Natural killer cell (primary cell): Measurements from ENCODE around the gene ZNF652. TPM values are rescaled to one million over a fixed set of nuclear protein-coding genes. Genes with fewer than 3 reads are reported as not detected.

Source experiments
- ATAC-seq, 3 donors: fragments of 150-1000 bp in 2 of 3; fragments of 200-7000 bp in 1 of 3; cut with Tn5 transposase; 1 replicate in 1 of 3; 2 replicates in 2 of 3; pipeline ENCODE4 v1.10.0; 2021; ENCODE audit warnings: mild to moderate bottlenecking in 2 of 3, moderate library complexity in 2 of 3
- DNase-seq, 2 donors: peaks; one replicate each; pipeline versions ENCODE4 v3.0.0 to v3.0.0-alpha.2; 2013 to 2021; ENCODE audit warnings: mixed read lengths in 1 of 2
- H3K27ac ChIP-seq: one replicate; pipeline ENCODE4 v1.5.1; 2013; ENCODE audit warnings: mild to moderate bottlenecking, low read length
- H3K27me3 ChIP-seq: one replicate; pipeline ENCODE4 v1.6.1; 2013; ENCODE audit warnings: low read length; ENCODE audit not compliant: control insufficient read depth, insufficient read depth
- H3K36me3 ChIP-seq: one replicate; pipeline ENCODE4 v1.6.1; 2013; ENCODE audit warnings: low read length; ENCODE audit not compliant: control insufficient read depth, insufficient read depth
- H3K4me1 ChIP-seq: one replicate; pipeline ENCODE4 v1.6.1; 2013; ENCODE audit warnings: low read length; ENCODE audit not compliant: control insufficient read depth, insufficient read depth
- H3K4me3 ChIP-seq: one replicate; pipeline ENCODE4 v1.5.1; 2013; ENCODE audit warnings: low read length
- H3K9me3 ChIP-seq: one replicate; pipeline ENCODE4 v1.6.1; 2013; ENCODE audit warnings: low read length; ENCODE audit not compliant: control insufficient read depth, insufficient read depth
- H3K27ac Mint-ChIP-seq, 2 donors: one replicate each; pipeline ENCODE4 v1.8.0; 2022; ENCODE audit warnings: mild to moderate bottlenecking in 2 of 2, mixed read lengths in 2 of 2, moderate library complexity in 1 of 2
- H3K27me3 Mint-ChIP-seq, 2 donors: one replicate each; pipeline ENCODE4 v1.8.0; 2022; ENCODE audit warnings: low read depth in 2 of 2, mixed read lengths in 2 of 2
- H3K36me3 Mint-ChIP-seq: one replicate; pipeline ENCODE4 v1.8.0; 2022; ENCODE audit warnings: mixed read lengths
- H3K4me1 Mint-ChIP-seq, 2 donors: one replicate each; pipeline ENCODE4 v1.8.0; 2022; ENCODE audit warnings: mixed read lengths in 2 of 2
- H3K4me3 Mint-ChIP-seq: one replicate; pipeline ENCODE4 v1.8.0; 2022; ENCODE audit warnings: mild to moderate bottlenecking, moderate library complexity, mixed read lengths
- H3K9me3 Mint-ChIP-seq, 2 donors: one replicate each; pipeline ENCODE4 v1.8.0; 2022; ENCODE audit warnings: mixed read lengths in 2 of 2
- WGBS: methylation state at CpG from one replicate; pipeline ENCODE4 v1.1.7; 2013; ENCODE audit warnings: missing lambda C conversion rate; ENCODE audit not compliant: insufficient coverage; 5-methylcytosine and 5-hydroxymethylcytosine counted together
- intact Hi-C: fragments of 100-400 bp; cut with micrococcal nuclease; formaldehyde crosslinking; loops from one replicate; pipeline ENCODE4 v1.14.2; 2022
- total RNA-seq, 4 donors: library from RNA; stranded (reverse); fragments of 120-200 nt in 1 of 4; gene quantifications; one replicate each; pipeline versions ENCODE4 v1.2.3 to v1.2.4, GENCODE V29; 2013 to 2022
- TF ChIP-seq, protein P1 (sequence below): fragments of 200-600 bp; IDR thresholded peaks from one replicate; pipeline ENCODE4 v1.8.0; 2022; ENCODE audit warnings: antibody characterized with exemption

The ZNF652 gene
- total RNA-seq, 3 donors from 2014 or later (not counting 1 experiment from before 2014, with no cell fraction given) = 53.8 to 79.1 (median 73.3) TPM

DNA sequence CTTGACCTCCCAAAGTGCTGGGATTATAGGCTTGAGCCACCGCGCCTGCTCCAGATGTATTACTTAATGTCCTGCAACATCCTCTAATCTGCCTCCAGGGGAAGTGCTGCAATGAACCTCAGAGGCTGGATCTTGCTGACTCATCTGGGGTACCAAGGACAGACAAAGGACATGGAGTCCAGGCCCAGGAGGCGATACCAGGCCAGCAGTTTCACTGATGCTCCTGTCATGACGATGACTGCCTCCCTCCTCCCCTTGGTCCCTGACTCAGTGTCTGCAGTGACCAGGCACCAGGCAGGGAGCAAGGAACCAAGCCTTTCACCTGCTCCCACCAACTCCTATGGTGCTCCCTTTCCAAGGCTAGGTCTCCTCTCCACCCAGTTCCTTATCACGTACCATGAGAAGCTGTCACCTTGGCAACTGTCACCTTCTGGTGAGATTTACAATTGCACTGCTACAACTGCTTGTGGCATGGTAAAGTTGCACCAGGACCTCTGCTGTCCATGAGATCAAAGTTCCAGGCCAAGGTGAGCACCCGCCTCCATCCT lies 109.8 kb downstream of the ZNF652 start:
- Mint-ChIP-seq H3K4me1 (no peaks in the 10 kb centered on the region), H3K27me3 (peaks cover 0 to 2% of the 10 kb centered on the region in 2 donors), H3K9me3 (no peaks in the 10 kb centered on the region), H3K4me3 (no peak overlapping the region), H3K27ac (no peak overlapping the region), H3K36me3 (no peaks in the 10 kb centered on the region)
- Histone ChIP-seq H3K27ac (no peak overlapping the region), H3K4me1 (no peaks in the 10 kb centered on the region), H3K36me3 (no peaks in the 10 kb centered on the region), H3K27me3 (no peaks in the 10 kb centered on the region), H3K9me3 (no peaks in the 10 kb centered on the region), H3K4me3 (no peak overlapping the region)
- intact Hi-C loops = no loop called here
- WGBS = 88% methylated on average over 6 of the region's 6 CpGs
- DNase-seq = no peak
- no peak for ATAC-seq
- TF ChIP-seq, protein P1, sequence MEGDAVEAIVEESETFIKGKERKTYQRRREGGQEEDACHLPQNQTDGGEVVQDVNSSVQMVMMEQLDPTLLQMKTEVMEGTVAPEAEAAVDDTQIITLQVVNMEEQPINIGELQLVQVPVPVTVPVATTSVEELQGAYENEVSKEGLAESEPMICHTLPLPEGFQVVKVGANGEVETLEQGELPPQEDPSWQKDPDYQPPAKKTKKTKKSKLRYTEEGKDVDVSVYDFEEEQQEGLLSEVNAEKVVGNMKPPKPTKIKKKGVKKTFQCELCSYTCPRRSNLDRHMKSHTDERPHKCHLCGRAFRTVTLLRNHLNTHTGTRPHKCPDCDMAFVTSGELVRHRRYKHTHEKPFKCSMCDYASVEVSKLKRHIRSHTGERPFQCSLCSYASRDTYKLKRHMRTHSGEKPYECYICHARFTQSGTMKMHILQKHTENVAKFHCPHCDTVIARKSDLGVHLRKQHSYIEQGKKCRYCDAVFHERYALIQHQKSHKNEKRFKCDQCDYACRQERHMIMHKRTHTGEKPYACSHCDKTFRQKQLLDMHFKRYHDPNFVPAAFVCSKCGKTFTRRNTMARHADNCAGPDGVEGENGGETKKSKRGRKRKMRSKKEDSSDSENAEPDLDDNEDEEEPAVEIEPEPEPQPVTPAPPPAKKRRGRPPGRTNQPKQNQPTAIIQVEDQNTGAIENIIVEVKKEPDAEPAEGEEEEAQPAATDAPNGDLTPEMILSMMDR = no peak

DNA sequence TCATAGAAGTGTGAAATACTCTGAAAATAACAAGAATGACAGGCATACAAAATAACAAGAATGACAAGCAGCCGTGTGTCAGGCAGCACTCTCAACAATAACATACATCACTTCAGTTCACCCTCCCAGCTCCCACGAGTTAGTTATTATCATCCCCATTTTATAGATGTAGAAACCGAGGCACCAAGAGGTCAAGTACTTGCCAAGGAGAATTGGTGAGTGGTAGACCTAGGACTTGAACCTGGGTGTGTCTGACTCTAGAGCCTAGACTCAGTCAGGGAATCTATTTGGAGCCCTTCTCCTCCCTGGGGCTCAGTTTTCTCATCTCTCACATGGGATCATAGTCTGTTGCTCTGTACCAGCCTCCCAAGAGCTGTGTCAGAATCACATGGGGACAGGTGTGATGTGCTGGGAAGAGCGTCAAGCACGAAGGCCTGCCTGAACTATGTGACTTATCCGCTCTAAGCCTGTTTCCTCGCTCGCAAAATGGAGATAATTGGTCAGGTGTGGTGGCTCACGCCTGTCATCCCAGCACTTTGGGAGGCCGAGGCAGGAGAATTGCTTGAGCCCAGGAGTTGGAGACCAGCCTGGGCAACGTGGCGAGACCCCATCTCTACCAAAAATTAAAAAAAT lies 112.0 kb downstream of the ZNF652 start:
- Mint-ChIP-seq H3K27ac (no peak overlapping the region), H3K36me3 (no peaks in the 10 kb centered on the region), H3K9me3 (no peaks in the 10 kb centered on the region), H3K4me1 (no peaks in the 10 kb centered on the region), H3K4me3 (no peak overlapping the region), H3K27me3 (peaks cover 0 to 2% of the 10 kb centered on the region in 2 donors)
- Histone ChIP-seq H3K27ac (no peak overlapping the region), H3K4me3 (no peak overlapping the region), H3K27me3 (no peaks in the 10 kb centered on the region), H3K9me3 (no peaks in the 10 kb centered on the region), H3K36me3 (no peaks in the 10 kb centered on the region), H3K4me1 (no peaks in the 10 kb centered on the region)
- ATAC-seq (no peak), DNase-seq (no peak)
- intact Hi-C loops = no loop called here
- TF ChIP-seq, protein P1 = no peak
- 91% methylated on average over 11 of the region's 12 CpGs for WGBS

DNA sequence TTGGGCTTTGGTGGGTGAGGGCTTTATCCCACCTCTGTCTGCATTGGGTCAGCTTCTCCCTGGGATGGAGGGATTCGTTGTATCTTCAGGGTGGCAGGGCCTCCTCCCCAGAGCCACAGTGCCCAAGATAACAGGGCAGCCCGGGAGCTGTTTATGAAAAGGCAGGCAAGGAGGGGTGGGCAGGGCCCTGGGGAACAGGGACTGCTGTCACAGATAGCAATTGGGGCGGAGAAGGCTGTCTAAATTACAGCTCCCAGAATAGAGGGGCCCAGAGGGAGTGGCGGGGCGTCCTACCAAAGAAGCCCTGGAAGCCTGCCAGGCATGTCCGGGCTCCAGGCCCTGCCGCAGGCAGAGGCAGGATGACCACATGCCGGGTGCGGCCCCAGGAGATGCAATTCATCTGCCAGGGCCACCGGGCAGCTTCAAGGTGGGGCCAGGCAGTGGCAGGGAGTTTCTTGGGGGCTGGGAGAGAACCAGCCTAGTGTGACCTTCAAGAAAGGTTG lies 112.7 kb downstream of the ZNF652 start:
- 81% methylated on average over 10 of the region's 10 CpGs for WGBS
- H3K27me3 Mint-ChIP-seq = peaks cover 0 to 2% of the 10 kb centered on the region in 2 donors
- no peaks in the 10 kb centered on the region for H3K9me3 ChIP-seq
- no peaks in the 10 kb centered on the region for H3K4me1 Mint-ChIP-seq
- DNase-seq (no peak), ATAC-seq (no peak)
- H3K4me1 ChIP-seq = no peaks in the 10 kb centered on the region
- no peak overlapping the region for H3K27ac Mint-ChIP-seq
- H3K4me3 Mint-ChIP-seq = no peak overlapping the region
- no peaks in the 10 kb centered on the region for H3K27me3 ChIP-seq
- H3K9me3 Mint-ChIP-seq = no peaks in the 10 kb centered on the region
- no peaks in the 10 kb centered on the region for H3K36me3 Mint-ChIP-seq
- intact Hi-C loops = no loop called here
- H3K36me3 ChIP-seq = no peaks in the 10 kb centered on the region
- TF ChIP-seq, protein P1 = no peak
- H3K27ac ChIP-seq = no peak overlapping the region
- no peak overlapping the region for H3K4me3 ChIP-seq
